ENCODE data around the gene PCGF1. TPM values are rescaled to one million over a fixed set of nuclear protein-coding genes. Genes with fewer than 3 reads are reported as not detected.
A peak's percentile ranks its signal among the peaks of the same experiment; 100 is the strongest.

Gene PCGF1
- total and polyA plus RNA-seq, 2 of the 4 experiments (the other 2 are of a cell fraction), result 23.4 to 31.4 TPM

DNA sequence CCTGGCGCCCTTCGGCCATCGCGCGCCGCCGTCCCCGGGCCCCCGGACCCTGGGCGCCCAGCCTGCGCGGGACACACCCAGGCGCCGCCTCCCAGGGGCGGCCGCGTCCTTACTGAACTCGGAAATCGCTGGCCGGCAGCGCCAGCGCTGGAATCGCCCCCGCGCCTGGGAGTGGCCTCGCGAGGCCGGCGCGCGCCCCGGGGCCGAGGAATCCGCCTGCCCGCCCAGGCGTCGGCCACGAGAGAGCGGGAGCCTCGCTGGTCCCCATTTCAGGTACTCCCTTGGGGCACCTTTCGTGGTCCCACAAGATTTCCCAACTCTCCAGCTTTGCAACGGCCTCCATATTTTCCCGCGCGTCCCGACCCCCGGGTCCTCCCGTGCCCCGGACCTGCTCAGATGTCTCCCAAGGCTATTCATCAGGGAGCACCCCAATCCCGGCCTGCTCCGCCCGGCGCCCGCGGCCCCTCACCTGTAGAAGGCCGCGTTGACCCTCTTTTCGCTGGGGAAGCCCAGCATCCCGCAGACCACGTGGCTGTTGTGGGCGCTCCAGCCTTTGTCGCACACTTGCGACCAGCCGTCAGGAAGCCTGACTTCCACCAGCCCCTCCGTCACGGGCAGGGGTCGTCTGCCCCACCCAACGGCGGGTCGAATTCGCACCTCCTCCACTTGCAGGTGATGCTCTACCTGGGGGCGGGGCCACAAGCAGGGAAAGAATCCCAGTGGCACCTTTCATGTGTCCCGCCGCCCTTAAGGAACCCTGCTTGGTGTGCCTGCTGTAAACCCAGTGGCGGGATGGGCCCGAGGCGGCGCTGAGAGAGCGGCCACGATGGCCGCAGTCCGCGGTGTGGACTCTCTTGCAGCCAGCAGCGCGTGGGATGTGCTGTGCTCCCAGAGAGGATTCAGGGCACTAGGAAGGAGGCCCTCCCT is 41.7 kb upstream of the PCGF1 start:
- no peaks in the 10 kb centered on the region; the same call in 1 of the 2 replicates for H4K20me1 ChIP-seq (ENCODE audit: insufficient read depth, low read length)
- peak overlapping the region; percentile 73 for H3K14ac ChIP-seq (replicated peaks; ENCODE audit: low read depth, low read length)
- H3K9ac ChIP-seq (ENCODE audit: low read depth, low read length), result peak overlapping the region; percentile 71
- H3K36me3 ChIP-seq (ENCODE audit: control insufficient read depth, insufficient read depth, low read length), result peaks cover 13% of the 10 kb centered on the region
- peak overlapping the region; percentile 92 for H3K4me2 ChIP-seq (ENCODE audit: low read depth, low read length)
- dilution Hi-C loops (cut with HindIII; ENCODE audit: low sequenced_read_pairs, unreplicated experiment) (no loop called here), intact Hi-C loops (cut with micrococcal nuclease) (no loop called here), in situ Hi-C loops (cut with MboI; ENCODE audit: low sequenced_read_pairs) (no loop called here)
- H2AK5ac ChIP-seq (ENCODE audit: low read depth, low read length), result peak overlapping the region; percentile 90
- H3K4me3 ChIP-seq (ENCODE audit: insufficient read depth, low read depth, low read length), result peak overlapping the region; percentile 52
- peak overlapping the region; percentile 53 to 84 for H4K8ac ChIP-seq (ENCODE audit: low read depth in 2 of 2, low read length in 2 of 2)
- peak overlapping the region; percentile 61; the same call in 1 of the 2 replicates for H4K5ac ChIP-seq (ENCODE audit: low read depth, low read length)
- peak overlapping the region; percentile 94 for H2AFZ ChIP-seq (replicated peaks; ENCODE audit: low read length, poor library complexity)
- no peaks in the 10 kb centered on the region for H3K27me3 ChIP-seq (ENCODE audit: control insufficient read depth, insufficient read depth, low read length)
- H3K56ac ChIP-seq (ENCODE audit: extremely low read depth, insufficient read depth, low read length), result peak overlapping the region; percentile 21; the same call in 1 of the 2 replicates
- H2BK15ac ChIP-seq (ENCODE audit: low read depth, low read length), result no peak overlapping the region
- H3K79me1 ChIP-seq (ENCODE audit: low read depth in 1 of 2, low read length in 2 of 2), result peaks cover 14 to 48% of the 10 kb centered on the region in 2 experiments
- peak overlapping the region; percentile 79; the same call in 1 of the 2 replicates for H4K91ac ChIP-seq (ENCODE audit: insufficient read depth, low read depth, low read length)
- H3K4ac ChIP-seq (ENCODE audit: low read depth, low read length), result peak overlapping the region; percentile 81
- WGBS, 2 experiments (ENCODE audit: extremely low coverage in 2 of 2, insufficient read length in 1 of 2), result 14% methylated on average over 62 of the region's 85 CpGs; no CpG with 5 or more reads in 1 of the 2 experiments
- H3K23ac ChIP-seq (ENCODE audit: low read depth, low read length), result peak overlapping the region; percentile 41; the same call in 1 of the 2 replicates
- H3K27ac ChIP-seq (ENCODE audit: insufficient read depth, low read length), result peak overlapping the region; percentile 50; the same call in 1 of the 2 replicates
- ATAC-seq (ENCODE audit: low read depth) (peak; percentile 80), DNase-seq (peak; percentile 46)
- no peak overlapping the region for H2BK20ac ChIP-seq (ENCODE audit: low read depth, low read length)
- POLR2A ChIA-PET (ENCODE audit: unreplicated experiment), result no interaction called here
- CTCF ChIA-PET, result interaction anchor here (1.5 kb wide), 1 partner anchor 66 kb away, joined by 3 read pairs; the partner anchor contains the start of genes CCDC142 and TTC31
- no peak overlapping the region for H3K18ac ChIP-seq (ENCODE audit: low read depth, low read length)
- TF ChIP-seq, protein P1, sequence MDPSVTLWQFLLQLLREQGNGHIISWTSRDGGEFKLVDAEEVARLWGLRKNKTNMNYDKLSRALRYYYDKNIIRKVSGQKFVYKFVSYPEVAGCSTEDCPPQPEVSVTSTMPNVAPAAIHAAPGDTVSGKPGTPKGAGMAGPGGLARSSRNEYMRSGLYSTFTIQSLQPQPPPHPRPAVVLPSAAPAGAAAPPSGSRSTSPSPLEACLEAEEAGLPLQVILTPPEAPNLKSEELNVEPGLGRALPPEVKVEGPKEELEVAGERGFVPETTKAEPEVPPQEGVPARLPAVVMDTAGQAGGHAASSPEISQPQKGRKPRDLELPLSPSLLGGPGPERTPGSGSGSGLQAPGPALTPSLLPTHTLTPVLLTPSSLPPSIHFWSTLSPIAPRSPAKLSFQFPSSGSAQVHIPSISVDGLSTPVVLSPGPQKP (IDR thresholded peaks at IDR 0.05; ENCODE audit: borderline replicate concordance, low read depth, low read length), result no peak
- TF ChIP-seq MAFK (IDR thresholded peaks at IDR 0.05; ENCODE audit: low read depth, low read length), result no peak
- TF ChIP-seq RCOR1 (IDR thresholded peaks at IDR 0.05; ENCODE audit: insufficient replicate concordance, low read length), result no peak
- no peak for TF ChIP-seq SMC3 (IDR thresholded peaks at IDR 0.05; ENCODE audit: low read depth, low read length)
- TF ChIP-seq MXI1 (IDR thresholded peaks at IDR 0.05; ENCODE audit: borderline replicate concordance, low read depth, low read length), result 0 out of 2 replicates have a peak, but pooled peaks have one; percentile 4
- TF ChIP-seq MAZ (IDR thresholded peaks at IDR 0.05; ENCODE audit: borderline replicate concordance, low read depth, low read length), result no peak
- no peak for TF ChIP-seq CHD1 (IDR thresholded peaks at IDR 0.05; ENCODE audit: low read depth, low read length)
- peak overlapping the region; percentile 40 for H2BK5ac ChIP-seq (ENCODE audit: low read depth, low read length, poor library complexity, severe bottlenecking)
- peaks cover 13% of the 10 kb centered on the region; the same call in 1 of the 2 replicates for H3K9me1 ChIP-seq (ENCODE audit: insufficient read depth, low read length)
- no peaks in the 10 kb centered on the region for H3K9me3 ChIP-seq (ENCODE audit: control insufficient read depth, insufficient read depth, low read length)
- H2AK9ac ChIP-seq (replicated peaks; ENCODE audit: low read depth, low read length, poor library complexity), result peak overlapping the region; percentile 93
- H3K4me1 ChIP-seq (ENCODE audit: control insufficient read depth, insufficient read depth, low read length), result peaks cover 20% of the 10 kb centered on the region
- BruUV-seq (replicated peaks), result no TSS peak
- peak overlapping the region; percentile 49 for H2BK120ac ChIP-seq (ENCODE audit: low read depth, low read length)
